GM12878 (cell line): ENCODE measurements around the gene CTH. TPM values are rescaled to one million over a fixed set of nuclear protein-coding genes. Genes with fewer than 3 reads are reported as not detected.

Experiments
- ATAC-seq: fragments of 200-7000 bp; cut with Tn5 transposase; 3 replicates; pipeline ENCODE4 v1.9.1; 2020; ENCODE audit warnings: mild to moderate bottlenecking, moderate library complexity
- BruUV-seq: library from RNA; stranded (reverse); fragments of 400-500 nt; replicated peaks from 2 replicates; lab custom pipeline; 2021; lab: Mats Ljungman, UMichigan
- CTCF ChIA-PET: fragments of 300-600 bp; sonication (Branson Sonifier 250); formaldehyde crosslinking; extraction: SDS; loops from one replicate; lab custom pipeline; 2021; ENCODE audit warnings: inconsistent platforms; lab: Yijun Ruan, JAX
- POLR2A ChIA-PET: fragments of 350-600 bp; formaldehyde crosslinking; extraction: SDS; loops from one replicate; lab custom pipeline; 2021; ENCODE audit warnings: inconsistent platforms; lab: Charles Lee
- RAD21 ChIA-PET: fragments of 300-600 bp; sonication (Branson Sonifier 250); formaldehyde crosslinking; loops from one replicate; lab custom pipeline; 2023; ENCODE audit warnings: antibody characterized with exemption; ENCODE audit not compliant: unreplicated experiment; lab: Charles Lee
- SMC1A ChIA-PET: fragments of 300-600 bp; sonication (Branson Sonifier 250); formaldehyde crosslinking; loops from one replicate; lab custom pipeline; 2023; ENCODE audit not compliant: unreplicated experiment, uncharacterized antibody; lab: Charles Lee
- DNase-seq: peaks from one replicate; pipeline ENCODE4 v3.0.0-alpha.2; 2011; ENCODE audit warnings: low read depth, low spot score
- FAIRE-seq: peaks from 3 replicates; lab custom pipeline; 2011; peaks lifted over from hg19 to GRCh38; lab: Jason Lieb, UNC
- H2AFZ ChIP-seq: 2 replicates; pipeline ENCODE4 v1.6.0; 2011; ENCODE audit warnings: low read depth, low read length, control low read depth; ENCODE audit not compliant: control insufficient read depth
- H3K27ac ChIP-seq: 2 replicates; pipeline ENCODE4 v1.5.1; 2011; ENCODE audit warnings: control low read depth; ENCODE audit not compliant: control insufficient read depth, insufficient read depth
- H3K27me3 ChIP-seq, 2 experiments: replicated peaks in 1 of 2; 2 replicates each; pipeline versions ENCODE4 v1.6.0 to v1.6.1; 2011; ENCODE audit warnings: low read length in 1 of 2; ENCODE audit not compliant: control insufficient read depth in 2 of 2, insufficient read depth in 2 of 2
- H3K36me3 ChIP-seq, 2 experiments: 2 replicates each; pipeline ENCODE4 v1.5.1; 2011; ENCODE audit warnings: low read length in 1 of 2; ENCODE audit not compliant: control insufficient read depth in 2 of 2, insufficient read depth in 2 of 2
- H3K4me1 ChIP-seq: 2 replicates; pipeline ENCODE4 v1.6.1; 2011; ENCODE audit warnings: mild to moderate bottlenecking, low read length, moderate library complexity, mixed read lengths; ENCODE audit not compliant: control insufficient read depth, insufficient read depth
- H3K4me2 ChIP-seq: 2 replicates; pipeline ENCODE4 v1.6.0; 2011; ENCODE audit warnings: control low read depth; ENCODE audit not compliant: control insufficient read depth, insufficient read depth
- H3K4me3 ChIP-seq: fragments of 200-600 bp; sonication (generic); 2 replicates; pipeline ENCODE4 v1.5.1; 2016
- H3K79me2 ChIP-seq: 2 replicates; pipeline ENCODE4 v1.6.0; 2011; ENCODE audit warnings: low read length; ENCODE audit not compliant: control insufficient read depth, insufficient read depth
- H3K9ac ChIP-seq: 2 replicates; pipeline ENCODE4 v1.8.0; 2011; ENCODE audit warnings: low read length, control low read depth, mixed read lengths; ENCODE audit not compliant: control insufficient read depth, insufficient read depth
- H3K9me3 ChIP-seq: replicated peaks from 3 replicates; pipeline ENCODE4 v1.5.1; 2011; ENCODE audit warnings: mild to moderate bottlenecking, low read length; ENCODE audit not compliant: control insufficient read depth, insufficient read depth
- H4K20me1 ChIP-seq: 2 replicates; pipeline ENCODE4 v1.6.0; 2011; ENCODE audit not compliant: control insufficient read depth, insufficient read depth
- CREM ChIP-seq: IDR thresholded peaks from 2 replicates; pipeline ENCODE4 v1.6.1; 2014; ENCODE audit warnings: antibody characterized with exemption, low read depth
- DPF2 ChIP-seq: fragments of 450-650 bp; IDR thresholded peaks from 2 replicates; pipeline ENCODE4 v1.6.1; 2017; ENCODE audit warnings: mild to moderate bottlenecking
- GATAD2B ChIP-seq: fragments of 450-650 bp; conservative IDR thresholded peaks from 2 replicates; pipeline ENCODE4 v1.6.1; 2017; ENCODE audit warnings: low read depth, mild to moderate bottlenecking, moderate library complexity
- HDAC6 ChIP-seq: fragments of 200-600 bp; sonication (generic); IDR thresholded peaks from one replicate; pipeline ENCODE4 v1.8.0; 2017; ENCODE audit warnings: antibody characterized with exemption; ENCODE audit not compliant: unreplicated experiment
- MTA3 ChIP-seq: IDR thresholded peaks from 2 replicates; pipeline ENCODE4 v1.6.1; 2012; ENCODE audit warnings: low read length, inconsistent platforms, borderline replicate concordance
- MYB ChIP-seq: fragments of 150-350 bp; IDR thresholded peaks from 2 replicates; pipeline ENCODE4 v1.6.1; 2014; ENCODE audit warnings: mild to moderate bottlenecking, low read depth, low read length, borderline replicate concordance
- POLR2AphosphoS2 ChIP-seq: IDR thresholded peaks from 2 replicates; pipeline ENCODE4 v1.6.1; 2011; ENCODE audit warnings: low read depth, mild to moderate bottlenecking, low read length, improper control_type of control experiment, moderate library complexity
- SREBF1 ChIP-seq: IDR thresholded peaks from 2 replicates; pipeline ENCODE4 v1.6.1; 2012; ENCODE audit warnings: mild to moderate bottlenecking, low read length
- SREBF2 ChIP-seq: IDR thresholded peaks from 2 replicates; pipeline ENCODE4 v1.6.1; 2012; ENCODE audit warnings: mild to moderate bottlenecking, low read length
- TBL1XR1 ChIP-seq: IDR thresholded peaks from 2 replicates; pipeline ENCODE4 v1.6.1; 2012; ENCODE audit warnings: low read depth, low read length, improper control_type of control experiment
- WRNIP1 ChIP-seq: IDR thresholded peaks from 2 replicates; pipeline ENCODE4 v1.6.1; 2011; ENCODE audit warnings: low read depth, low read length, improper control_type of control experiment, borderline replicate concordance
- ZNF207 ChIP-seq: fragments of 450-650 bp; IDR thresholded peaks from 2 replicates; pipeline ENCODE4 v1.6.1; 2014; ENCODE audit warnings: antibody characterized with exemption, mild to moderate bottlenecking, borderline replicate concordance
- ZNF274 ChIP-seq: IDR thresholded peaks from one replicate; pipeline ENCODE4 v1.8.0; 2011; ENCODE audit not compliant: insufficient read length, insufficient read depth
- ZZZ3 ChIP-seq: IDR thresholded peaks from 2 replicates; pipeline ENCODE4 v1.6.1; 2011; ENCODE audit warnings: low read depth; ENCODE audit not compliant: control insufficient read depth, insufficient read length
- WGBS: methylation state at CpG from one replicate; pipeline ENCODE4 v1.1.6; 2016; ENCODE audit warnings: low lambda C conversion rate; ENCODE audit not compliant: insufficient replicate concordance, insufficient coverage; ENCODE audit errors: missing lambda C conversion rate; 5-methylcytosine and 5-hydroxymethylcytosine counted together
- in situ Hi-C: fragments of 300-500 bp; cut with MboI; formaldehyde crosslinking; loops from 9 replicates; pipeline ENCODE4 v1.14.3; 2018; ENCODE audit warnings: mixed read lengths
- intact Hi-C: fragments of 100-400 bp; cut with micrococcal nuclease; formaldehyde crosslinking; loops from one replicate; pipeline ENCODE4 v1.14.2; 2022; ENCODE audit not compliant: unreplicated experiment
- polyA plus RNA-seq, 11 experiments: library from polyadenylated mRNA; depleted of rRNA in 4 of 11; unstranded in 6 of 11; stranded (reverse) in 5 of 11; fragments of >200 nt; fragmentation: Nextera tagmentation in 4 of 11; fragmentation: Illumina TruSeq in 1 of 11; extraction: Ambion mirVana in 4 of 11; extraction: Trizol in 1 of 11; gene quantifications; 1 replicate in 1 of 11; 2 replicates in 10 of 11; pipeline versions ENCODE4 v1.2.1 to v1.2.3, GENCODE V29; 2011 to 2016; ENCODE audit warnings: inconsistent platforms in 2 of 11, missing spikeins in 2 of 11, low read depth in 1 of 11
- total RNA-seq, 4 experiments: library from RNA; depleted of rRNA in 3 of 4; stranded (reverse); fragments of >200 nt in 3 of 4; fragmentation: Illumina TruSeq in 1 of 4; extraction: Trizol in 1 of 4; gene quantifications; 2 replicates each; pipeline versions ENCODE4 v1.2.1 to v1.2.3, GENCODE V29; 2013 to 2021

The CTH gene
- total and polyA plus RNA-seq, 10 of the 15 experiments (the other 5 are each of a cell fraction or from before 2014, with no cell fraction given) = 6.3 to 17.5 (median 10.4) TPM

- no peak for ATAC-seq
- Histone ChIP-seq H3K27ac (no peak overlapping the region), H3K79me2 (no peaks in the 10 kb centered on the region), H3K36me3 (peaks cover 0 to 3% of the 10 kb centered on the region in 2 experiments; a peak in 2 of 4 replicates), H3K9ac (no peak overlapping the region), H3K4me3 (no peak overlapping the region), H3K4me1 (no peaks in the 10 kb centered on the region), H4K20me1 (no peaks in the 10 kb centered on the region), H3K4me2 (no peak overlapping the region), H3K27me3 (no peaks in the 10 kb centered on the region), H2AFZ (peak overlapping the region; percentile 25; the same call in 1 of the 2 replicates), H3K9me3 (no peaks in the 10 kb centered on the region)
- no TSS peak for BruUV-seq
- in situ Hi-C loops = no loop called here
- no peak for FAIRE-seq
- ChIA-PET RAD21 (no interaction called here), SMC1A (no interaction called here), POLR2A (interaction anchor here (1.2 kb wide), 1 partner anchor 11 kb away, joined by 3 read pairs; no protein-coding TSS in a partner anchor), CTCF (no interaction called here)
- no peak for DNase-seq
- 73% methylated on average over 7 of the region's 7 CpGs for WGBS
- no peak for TF ChIP-seq DPF2
- TF ChIP-seq ZNF274 = no peak
- TF ChIP-seq POLR2AphosphoS2 = no peak
- TF ChIP-seq ZNF207 = no peak
- intact Hi-C loops = no loop called here
These were observed 15.4 kb downstream of the CTH start for GRCh38 chr1:70426154-70427131.

- Histone ChIP-seq H3K36me3 (peaks cover 0 to 9% of the 10 kb centered on the region in 2 experiments; a peak in 2 of 4 replicates), H4K20me1 (no peaks in the 10 kb centered on the region), H3K9ac (no peak overlapping the region), H3K4me1 (no peaks in the 10 kb centered on the region), H3K9me3 (no peaks in the 10 kb centered on the region), H3K4me3 (no peak overlapping the region), H3K27ac (no peak overlapping the region), H2AFZ (no peak overlapping the region), H3K27me3 (no peaks in the 10 kb centered on the region), H3K4me2 (no peak overlapping the region), H3K79me2 (no peaks in the 10 kb centered on the region)
- intact Hi-C loops (no loop called here), in situ Hi-C loops (no loop called here)
- FAIRE-seq (no peak), DNase-seq (no peak), ATAC-seq (no peak)
- CTCF ChIA-PET = no interaction called here
- WGBS = 71% methylated on average over 3 of the region's 3 CpGs
- RAD21 ChIA-PET = no interaction called here
- SMC1A ChIA-PET = no interaction called here
- POLR2A ChIA-PET = interaction anchor here (1.2 kb wide), 1 partner anchor 13 kb away, joined by 3 read pairs; no protein-coding TSS in a partner anchor
- TF ChIP-seq ZZZ3 (no peak), POLR2AphosphoS2 (no peak), GATAD2B (no peak), CREM (no peak), MYB (no peak), MTA3 (no peak), SREBF2 (no peak), HDAC6 (no peak), ZNF207 (no peak), TBL1XR1 (no peak), WRNIP1 (no peak), SREBF1 (no peak)
- no TSS peak for BruUV-seq
These were observed 16.9 kb downstream of the CTH start for GRCh38 chr1:70427976-70428375.
